Activated naive CD8-positive, alpha-beta T cell treated with anti-CD3 and anti-CD28 coated beads, Interleukin-2, amount 50 U/mL, for 24 hours (primary cell): Measurements from ENCODE around the gene PLCB1.

Source experiments
- ATAC-seq: fragments of 150-1000 bp; cut with Tn5 transposase; one replicate; pipeline ENCODE4 v1.10.0; 2021
- DNase-seq: peaks from one replicate; pipeline ENCODE4 v3.0.0; 2021
- H3K27ac Mint-ChIP-seq: one replicate; pipeline ENCODE4 v1.8.0; 2021; ENCODE audit warnings: mild to moderate bottlenecking, mixed read lengths
- H3K27me3 Mint-ChIP-seq: one replicate; pipeline ENCODE4 v1.8.0; 2021; ENCODE audit warnings: mixed read lengths
- H3K36me3 Mint-ChIP-seq: one replicate; pipeline ENCODE4 v1.8.0; 2021; ENCODE audit warnings: low read depth, mixed read lengths
- H3K4me1 Mint-ChIP-seq: one replicate; pipeline ENCODE4 v1.8.0; 2021; ENCODE audit warnings: mixed read lengths
- H3K4me3 Mint-ChIP-seq: one replicate; pipeline ENCODE4 v1.8.0; 2021; ENCODE audit warnings: mild to moderate bottlenecking, moderate library complexity, mixed read lengths
- H3K9me3 Mint-ChIP-seq: one replicate; pipeline ENCODE4 v1.8.0; 2021; ENCODE audit warnings: mixed read lengths

PLCB1 gene

DNA sequence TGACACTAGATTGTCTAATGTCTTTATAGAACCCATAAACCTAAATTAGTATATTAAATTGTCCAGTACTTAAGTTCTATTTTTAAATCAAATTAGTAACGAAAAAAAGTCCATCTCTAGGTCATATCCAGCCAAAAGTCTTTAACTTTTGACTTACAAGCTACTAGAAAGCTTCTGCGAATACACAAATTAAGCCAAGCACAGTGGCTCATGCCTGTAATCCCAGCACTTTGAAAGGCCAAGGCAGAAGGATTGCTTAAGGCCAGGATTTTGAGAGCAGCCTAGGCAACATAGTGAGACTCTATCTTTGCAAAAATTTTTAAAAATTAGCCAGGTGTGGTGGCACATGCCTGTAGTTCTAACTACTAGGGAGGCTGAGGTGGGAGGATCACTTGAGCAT, 516.4 kb downstream of the PLCB1 start:
- H3K4me3 Mint-ChIP-seq: no peak overlapping the region
- H3K4me1 Mint-ChIP-seq: no peaks in the 10 kb centered on the region
- no peak overlapping the region for H3K27ac Mint-ChIP-seq
- no peaks in the 10 kb centered on the region for H3K9me3 Mint-ChIP-seq
- DNase-seq: no peak
- no peak for ATAC-seq
- no peaks in the 10 kb centered on the region for H3K27me3 Mint-ChIP-seq
- H3K36me3 Mint-ChIP-seq: no peaks in the 10 kb centered on the region

DNA sequence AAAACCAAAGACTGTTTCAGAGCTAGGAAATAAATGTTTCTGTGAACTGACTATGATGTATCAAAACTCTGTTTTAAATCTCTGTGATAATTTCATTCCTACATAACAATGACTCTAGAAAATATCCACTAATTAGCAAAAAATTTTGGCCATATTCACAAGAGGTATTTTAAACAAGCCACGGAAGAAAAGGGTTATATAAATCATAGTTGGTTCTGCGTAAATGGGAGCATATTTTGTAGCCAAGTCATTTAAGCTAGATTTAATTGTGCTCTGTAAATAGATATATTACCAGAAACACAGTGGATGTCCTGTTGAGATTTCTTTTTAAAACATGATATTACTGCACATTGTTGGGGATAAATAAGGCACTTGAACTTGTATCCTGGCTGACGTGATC, 520.3 kb downstream of the PLCB1 start:
- H3K27ac Mint-ChIP-seq: no peak overlapping the region
- no peaks in the 10 kb centered on the region for H3K27me3 Mint-ChIP-seq
- H3K9me3 Mint-ChIP-seq: no peaks in the 10 kb centered on the region
- DNase-seq (no peak), ATAC-seq (no peak)
- H3K4me1 Mint-ChIP-seq: no peaks in the 10 kb centered on the region
- no peak overlapping the region for H3K4me3 Mint-ChIP-seq
- H3K36me3 Mint-ChIP-seq: no peaks in the 10 kb centered on the region

DNA sequence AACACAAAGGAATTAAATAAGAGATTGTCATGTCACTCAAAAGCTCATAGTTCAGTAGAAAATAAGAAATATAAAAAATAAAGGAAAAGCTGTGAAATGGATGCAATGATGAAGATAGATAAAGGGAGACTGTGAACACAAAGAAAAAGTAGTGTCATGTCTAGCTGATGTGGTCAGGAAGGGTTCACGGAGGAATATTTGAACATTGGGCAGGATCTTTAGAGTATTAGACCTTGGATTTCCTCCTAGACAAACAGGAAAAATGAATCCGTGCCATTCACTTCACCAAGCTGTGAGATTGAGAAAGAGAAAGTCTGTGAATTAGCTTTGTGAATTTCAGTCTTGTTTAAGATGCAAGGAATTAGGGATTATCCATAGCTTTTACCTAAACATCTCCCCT, 522.4 kb downstream of the PLCB1 start:
- Mint-ChIP-seq H3K36me3 (no peaks in the 10 kb centered on the region), H3K9me3 (no peaks in the 10 kb centered on the region), H3K4me3 (no peak overlapping the region), H3K27me3 (no peaks in the 10 kb centered on the region), H3K4me1 (no peaks in the 10 kb centered on the region), H3K27ac (no peak overlapping the region)
- DNase-seq (no peak), ATAC-seq (no peak)

DNA sequence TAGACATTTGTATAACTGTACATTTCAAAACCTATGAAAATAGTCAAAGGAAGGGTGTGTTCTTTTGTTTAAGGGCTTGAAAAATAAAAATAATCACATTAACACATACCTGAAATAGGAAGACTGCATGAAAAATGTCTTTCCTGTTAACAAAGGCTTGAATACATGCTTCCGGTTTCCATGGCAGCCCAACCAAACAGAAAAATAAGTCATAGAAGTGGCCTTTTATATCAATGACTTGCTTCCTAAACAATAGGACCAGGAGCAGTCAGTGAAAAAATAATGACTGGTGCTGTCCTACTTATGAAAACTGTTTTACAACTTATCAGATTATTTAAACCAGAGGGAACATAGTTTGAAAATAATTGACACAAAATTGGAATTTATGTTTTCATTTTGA, 524.3 kb downstream of the PLCB1 start:
- no peak overlapping the region for H3K27ac Mint-ChIP-seq
- DNase-seq: no peak
- H3K27me3 Mint-ChIP-seq: no peaks in the 10 kb centered on the region
- H3K4me3 Mint-ChIP-seq: no peak overlapping the region
- no peak for ATAC-seq
- H3K36me3 Mint-ChIP-seq: no peaks in the 10 kb centered on the region
- H3K4me1 Mint-ChIP-seq: no peaks in the 10 kb centered on the region
- no peaks in the 10 kb centered on the region for H3K9me3 Mint-ChIP-seq

DNA sequence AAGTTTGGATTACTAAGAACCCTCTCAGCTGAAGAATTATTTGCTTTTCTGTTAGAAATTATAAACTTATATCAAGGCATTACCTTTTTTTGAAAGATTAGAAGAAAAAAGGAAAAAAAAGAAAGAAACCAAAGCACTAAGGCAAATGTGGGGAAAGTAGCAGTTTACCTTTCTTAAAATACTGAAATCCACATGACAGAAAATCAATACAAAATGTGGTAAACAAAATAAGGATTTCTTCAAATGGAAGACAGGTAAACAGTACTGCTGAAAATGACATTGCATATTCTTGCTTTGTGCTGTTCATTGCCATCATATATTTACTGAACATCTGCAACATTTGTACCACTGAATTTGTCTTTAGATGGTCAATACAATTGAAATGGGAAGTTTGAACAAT, 525.6 kb downstream of the PLCB1 start:
- H3K4me1 Mint-ChIP-seq: no peaks in the 10 kb centered on the region
- H3K27me3 Mint-ChIP-seq: no peaks in the 10 kb centered on the region
- ATAC-seq (no peak), DNase-seq (no peak)
- H3K9me3 Mint-ChIP-seq: no peaks in the 10 kb centered on the region
- no peak overlapping the region for H3K27ac Mint-ChIP-seq
- no peak overlapping the region for H3K4me3 Mint-ChIP-seq
- H3K36me3 Mint-ChIP-seq: no peaks in the 10 kb centered on the region

DNA sequence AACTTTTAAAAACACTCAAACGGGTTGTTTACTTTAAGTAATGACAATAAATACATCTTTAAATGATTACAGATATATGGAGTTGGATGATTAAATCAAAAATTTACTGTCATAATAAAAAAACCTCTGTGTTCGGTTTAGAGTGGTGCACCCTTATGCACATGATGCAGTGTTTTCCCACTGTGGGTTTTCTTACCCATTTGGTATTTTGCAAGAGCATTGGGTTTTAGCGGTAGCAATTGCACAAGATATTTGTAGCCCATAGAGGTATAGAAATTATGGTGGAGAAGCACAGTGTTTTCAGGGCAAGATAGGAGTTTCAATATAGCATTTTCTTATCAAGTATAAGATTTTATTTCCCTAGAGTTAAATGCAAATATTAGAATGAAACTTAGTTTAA, 526.0 kb downstream of the PLCB1 start:
- Mint-ChIP-seq H3K27ac (no peak overlapping the region), H3K27me3 (no peaks in the 10 kb centered on the region), H3K36me3 (no peaks in the 10 kb centered on the region), H3K9me3 (no peaks in the 10 kb centered on the region), H3K4me1 (no peaks in the 10 kb centered on the region), H3K4me3 (no peak overlapping the region)
- DNase-seq (no peak), ATAC-seq (no peak)

DNA sequence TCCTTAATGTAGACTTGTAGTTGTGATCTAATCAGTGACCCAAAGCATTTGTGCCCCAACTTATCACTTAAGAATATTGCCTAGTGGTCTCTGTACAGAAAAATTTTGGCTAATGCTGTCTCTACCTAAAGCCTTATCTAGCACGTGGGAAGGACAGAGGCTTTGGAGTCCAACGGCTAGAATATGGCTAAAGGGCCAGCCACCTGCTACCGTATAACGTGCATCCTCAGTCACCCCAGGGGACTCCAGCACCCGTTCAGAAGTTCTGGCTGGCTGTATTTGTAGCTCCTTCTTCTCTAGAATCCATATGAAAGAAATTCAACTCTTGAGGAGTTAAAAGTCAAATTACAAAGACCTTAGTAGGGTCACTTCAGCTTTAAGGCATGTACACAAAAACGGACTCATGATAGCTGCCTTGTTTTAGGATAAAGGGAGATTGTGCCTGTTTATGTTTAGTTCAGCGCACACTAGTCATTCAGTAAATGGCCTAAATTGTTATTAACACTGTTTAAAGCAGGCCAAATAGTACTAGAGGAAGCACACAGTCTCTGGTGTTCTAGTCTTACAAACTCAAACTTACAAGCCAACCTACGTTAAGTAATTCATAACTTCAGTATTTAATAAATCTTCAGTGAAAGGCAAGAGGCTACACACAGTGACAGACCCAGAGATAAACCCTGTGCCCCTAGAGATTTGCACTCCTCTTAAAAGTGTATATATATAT, 529.3 kb downstream of the PLCB1 start:
- Mint-ChIP-seq H3K27ac (no peak overlapping the region), H3K9me3 (no peaks in the 10 kb centered on the region), H3K27me3 (no peaks in the 10 kb centered on the region), H3K36me3 (no peaks in the 10 kb centered on the region), H3K4me1 (no peaks in the 10 kb centered on the region), H3K4me3 (no peak overlapping the region)
- no peak for DNase-seq
- ATAC-seq: no peak

DNA sequence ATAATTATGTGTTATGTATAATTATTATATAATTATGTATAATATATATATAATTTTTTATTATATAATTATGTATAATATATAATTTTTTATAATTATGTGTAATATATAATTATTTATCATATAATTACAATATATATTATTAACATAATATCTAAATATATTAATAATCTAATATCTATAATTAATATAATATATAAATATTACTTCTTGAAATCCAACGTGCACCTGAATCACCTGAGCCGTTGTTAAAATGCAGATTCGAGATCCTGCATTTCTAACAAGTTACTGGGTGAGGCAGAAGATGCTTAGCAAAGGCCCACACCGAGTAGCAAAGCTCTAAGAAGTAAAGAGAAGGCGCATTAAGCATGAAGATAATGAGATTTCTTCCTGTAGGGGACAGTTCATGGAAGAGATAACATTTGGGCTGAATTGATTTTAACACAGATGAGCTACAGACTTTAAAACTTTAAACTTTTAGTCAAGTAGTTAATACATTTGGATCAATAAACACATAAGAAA, 530.4 kb downstream of the PLCB1 start:
- ATAC-seq: no peak
- no peaks in the 10 kb centered on the region for H3K4me1 Mint-ChIP-seq
- no peak overlapping the region for H3K27ac Mint-ChIP-seq
- H3K27me3 Mint-ChIP-seq: no peaks in the 10 kb centered on the region
- no peak for DNase-seq
- H3K36me3 Mint-ChIP-seq: no peaks in the 10 kb centered on the region
- H3K9me3 Mint-ChIP-seq: no peaks in the 10 kb centered on the region
- H3K4me3 Mint-ChIP-seq: no peak overlapping the region

DNA sequence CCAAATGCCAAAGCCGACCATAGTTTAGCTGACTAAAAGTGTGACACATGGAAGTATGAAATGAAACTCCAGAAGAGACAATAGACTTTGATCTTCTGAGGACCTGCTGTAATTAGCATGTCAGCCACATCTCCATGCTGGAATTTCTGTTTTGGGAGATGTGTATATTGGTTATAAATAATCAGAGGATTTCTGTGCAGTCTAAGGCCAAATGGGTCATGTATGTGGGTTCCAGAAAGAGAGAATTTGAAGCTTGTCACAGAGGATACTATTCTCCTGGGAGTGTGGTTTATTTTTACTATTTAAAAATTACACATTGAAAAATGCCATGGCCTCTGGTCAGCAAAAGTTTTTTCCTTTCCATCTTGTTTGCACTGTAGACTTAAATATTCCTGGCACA, 531.4 kb downstream of the PLCB1 start:
- no peak for DNase-seq
- Mint-ChIP-seq H3K4me1 (no peaks in the 10 kb centered on the region), H3K36me3 (no peaks in the 10 kb centered on the region), H3K9me3 (no peaks in the 10 kb centered on the region), H3K4me3 (no peak overlapping the region), H3K27ac (no peak overlapping the region), H3K27me3 (no peaks in the 10 kb centered on the region)
- ATAC-seq: no peak

DNA sequence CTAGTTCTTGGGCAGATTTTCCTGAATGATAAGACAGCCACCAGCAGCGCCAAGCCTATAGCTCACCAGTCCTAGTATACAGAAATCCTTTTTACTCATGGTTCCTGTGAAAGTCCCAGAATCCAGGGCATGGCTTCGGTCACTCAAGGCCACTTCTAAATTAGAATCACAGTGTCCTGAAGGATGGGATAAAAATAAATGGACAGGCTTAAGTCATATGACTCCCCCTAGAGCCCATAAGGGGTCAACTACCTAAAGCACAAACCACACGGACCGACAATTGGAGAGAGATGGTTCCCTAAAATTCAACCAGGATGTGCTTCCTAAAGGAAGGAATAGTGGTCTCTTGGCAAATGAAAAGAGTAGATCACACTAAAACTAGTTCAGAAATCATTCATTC, 532.7 kb downstream of the PLCB1 start:
- Mint-ChIP-seq H3K9me3 (no peaks in the 10 kb centered on the region), H3K27me3 (no peaks in the 10 kb centered on the region)

DNA sequence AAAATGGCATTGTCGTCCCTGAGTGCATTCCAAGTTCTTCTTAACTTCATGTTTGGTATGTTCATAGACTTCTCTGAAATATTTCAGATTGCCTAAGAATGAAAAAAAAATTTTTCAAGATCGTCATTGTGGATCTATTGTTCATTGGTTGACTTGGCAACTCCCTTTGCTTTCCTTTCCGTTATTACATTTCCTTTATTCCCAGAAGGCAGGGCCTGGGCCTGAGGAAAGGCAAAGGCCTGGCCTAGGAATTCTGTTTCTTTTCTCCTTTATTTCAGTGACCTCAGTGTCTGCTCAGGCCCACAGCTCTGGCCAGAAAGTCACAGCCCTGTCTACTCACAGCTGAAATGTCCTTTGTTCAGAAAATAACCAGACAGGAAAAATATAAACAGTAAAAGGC, 535.2 kb downstream of the PLCB1 start:
- H3K4me1 Mint-ChIP-seq: no peaks in the 10 kb centered on the region
- no peaks in the 10 kb centered on the region for H3K27me3 Mint-ChIP-seq
- H3K4me3 Mint-ChIP-seq: no peak overlapping the region
- ATAC-seq (no peak), DNase-seq (no peak)
- H3K9me3 Mint-ChIP-seq: no peaks in the 10 kb centered on the region
- H3K27ac Mint-ChIP-seq: no peak overlapping the region
- H3K36me3 Mint-ChIP-seq: no peaks in the 10 kb centered on the region

More for the DNA sequence above, 532.7 kb downstream of the PLCB1 start:
- no peak overlapping the region for H3K4me3 Mint-ChIP-seq
- DNase-seq (no peak), ATAC-seq (no peak)
- H3K4me1 Mint-ChIP-seq: no peaks in the 10 kb centered on the region
- no peak overlapping the region for H3K27ac Mint-ChIP-seq
- H3K36me3 Mint-ChIP-seq: no peaks in the 10 kb centered on the region

DNA sequence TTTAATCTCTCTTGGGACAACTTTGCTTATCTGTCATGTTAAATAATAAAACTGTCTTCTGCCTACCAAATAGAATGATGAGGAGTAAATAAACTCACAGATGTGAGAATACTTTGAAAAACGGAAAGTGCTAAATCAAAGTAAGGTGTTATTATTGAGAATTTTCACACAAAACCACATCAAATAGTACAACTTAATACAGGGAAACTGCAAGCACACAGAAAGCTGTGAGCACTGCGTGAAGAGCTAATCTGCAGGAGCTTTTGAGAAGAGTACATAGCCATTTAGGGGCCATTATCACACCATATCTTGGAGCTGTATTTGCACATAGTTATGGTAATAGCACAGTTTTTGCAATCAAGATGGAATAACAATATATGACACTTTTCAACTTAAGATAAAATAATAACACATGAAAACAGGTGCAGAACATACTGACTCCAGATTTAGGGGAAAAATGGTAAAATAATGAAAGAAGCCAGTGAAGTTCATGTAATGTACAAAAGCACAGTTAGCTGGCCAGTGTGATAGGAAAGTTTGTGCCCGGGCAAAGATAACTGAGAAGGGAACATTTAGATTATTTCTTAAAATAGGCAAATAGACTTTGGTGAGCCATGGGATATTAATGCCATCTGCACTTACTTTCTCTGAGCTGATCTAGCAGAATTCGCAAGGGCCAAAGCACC, 538.3 kb downstream of the PLCB1 start:
- H3K36me3 Mint-ChIP-seq: no peaks in the 10 kb centered on the region
- no peak for DNase-seq
- H3K4me1 Mint-ChIP-seq: no peaks in the 10 kb centered on the region
- H3K4me3 Mint-ChIP-seq: no peak overlapping the region
- no peaks in the 10 kb centered on the region for H3K9me3 Mint-ChIP-seq
- ATAC-seq: no peak
- no peak overlapping the region for H3K27ac Mint-ChIP-seq
- no peaks in the 10 kb centered on the region for H3K27me3 Mint-ChIP-seq

DNA sequence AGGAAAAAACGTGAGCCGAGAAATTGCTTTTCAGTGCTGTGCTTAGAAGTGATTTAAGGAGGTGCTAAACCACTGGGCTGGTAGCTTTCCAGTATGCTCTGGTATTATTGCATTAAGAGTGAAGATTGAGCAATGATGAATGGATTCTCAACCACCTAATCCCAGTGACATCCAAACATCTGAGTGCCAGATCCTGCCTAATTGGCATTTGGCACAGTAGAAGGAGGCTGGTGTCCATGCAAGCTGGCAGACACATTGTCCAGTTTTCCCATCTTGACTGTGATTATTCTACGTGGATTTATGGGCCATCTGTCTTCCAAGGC, 538.8 kb downstream of the PLCB1 start:
- ATAC-seq: no peak
- H3K36me3 Mint-ChIP-seq: no peaks in the 10 kb centered on the region
- DNase-seq: no peak
- H3K27me3 Mint-ChIP-seq: no peaks in the 10 kb centered on the region
- H3K27ac Mint-ChIP-seq: no peak overlapping the region
- no peaks in the 10 kb centered on the region for H3K4me1 Mint-ChIP-seq
- H3K9me3 Mint-ChIP-seq: no peaks in the 10 kb centered on the region
- no peak overlapping the region for H3K4me3 Mint-ChIP-seq

DNA sequence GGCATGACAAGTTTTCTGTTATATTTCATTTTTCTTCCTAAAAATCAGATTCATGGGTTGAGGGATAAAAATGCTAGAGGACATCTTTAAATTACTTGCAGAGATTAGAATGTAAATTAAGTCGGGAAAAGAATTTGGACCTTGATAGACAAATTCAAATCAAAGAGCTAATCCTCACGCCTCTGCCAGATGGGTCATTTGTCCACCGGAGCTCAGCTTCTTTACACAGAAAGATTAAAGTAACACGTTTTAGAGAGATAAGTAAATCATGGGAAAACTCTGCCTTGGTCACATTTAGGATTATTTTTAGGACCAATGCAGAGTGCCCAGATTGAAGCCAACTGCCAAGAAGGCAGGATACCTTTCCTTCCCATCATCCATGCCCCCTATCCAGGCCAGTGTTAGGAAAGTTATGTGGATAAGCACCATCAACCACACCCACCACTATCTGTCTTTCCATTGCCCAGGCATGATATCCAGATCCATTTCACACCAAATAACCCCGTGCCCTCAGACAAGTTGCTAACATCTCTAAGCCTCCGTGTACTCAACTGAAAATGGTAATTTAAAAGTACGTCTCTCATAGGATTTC, 539.4 kb downstream of the PLCB1 start:
- Mint-ChIP-seq H3K4me3 (no peak overlapping the region), H3K27ac (no peak overlapping the region), H3K36me3 (no peaks in the 10 kb centered on the region), H3K4me1 (no peaks in the 10 kb centered on the region), H3K9me3 (no peaks in the 10 kb centered on the region), H3K27me3 (no peaks in the 10 kb centered on the region)
- ATAC-seq: no peak
- DNase-seq: no peak

DNA sequence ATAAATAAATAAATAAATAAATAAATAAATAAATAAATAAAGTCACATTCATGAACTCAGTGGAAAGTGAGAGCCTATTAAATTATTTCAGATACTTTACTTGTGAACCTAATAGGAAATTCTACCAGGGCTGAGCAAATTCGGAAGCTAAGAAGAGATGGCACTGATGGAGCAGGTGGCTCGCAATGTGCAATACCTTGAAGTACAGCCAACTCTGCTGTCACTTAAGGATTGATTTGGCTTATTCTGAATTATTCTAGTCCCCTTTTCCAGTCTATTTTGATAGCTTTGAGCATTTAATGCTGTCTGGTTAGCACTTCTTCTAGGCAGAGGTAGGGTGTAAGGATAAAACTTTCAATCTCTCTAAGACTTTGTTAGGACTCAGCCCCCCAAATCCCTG, 541.0 kb downstream of the PLCB1 start:
- Mint-ChIP-seq H3K9me3 (no peaks in the 10 kb centered on the region), H3K36me3 (peaks cover 2% of the 10 kb centered on the region), H3K4me3 (no peak overlapping the region), H3K4me1 (no peaks in the 10 kb centered on the region), H3K27me3 (no peaks in the 10 kb centered on the region), H3K27ac (no peak overlapping the region)
- DNase-seq (no peak), ATAC-seq (no peak)
